ENCODE data around the gene SRP9.
"Not testable (repeated sequence)": the region's sequence is repeated elsewhere in the genome, so short reads cannot be mapped to it uniquely, and the experiment has no call there.

Gene SRP9

DNA sequence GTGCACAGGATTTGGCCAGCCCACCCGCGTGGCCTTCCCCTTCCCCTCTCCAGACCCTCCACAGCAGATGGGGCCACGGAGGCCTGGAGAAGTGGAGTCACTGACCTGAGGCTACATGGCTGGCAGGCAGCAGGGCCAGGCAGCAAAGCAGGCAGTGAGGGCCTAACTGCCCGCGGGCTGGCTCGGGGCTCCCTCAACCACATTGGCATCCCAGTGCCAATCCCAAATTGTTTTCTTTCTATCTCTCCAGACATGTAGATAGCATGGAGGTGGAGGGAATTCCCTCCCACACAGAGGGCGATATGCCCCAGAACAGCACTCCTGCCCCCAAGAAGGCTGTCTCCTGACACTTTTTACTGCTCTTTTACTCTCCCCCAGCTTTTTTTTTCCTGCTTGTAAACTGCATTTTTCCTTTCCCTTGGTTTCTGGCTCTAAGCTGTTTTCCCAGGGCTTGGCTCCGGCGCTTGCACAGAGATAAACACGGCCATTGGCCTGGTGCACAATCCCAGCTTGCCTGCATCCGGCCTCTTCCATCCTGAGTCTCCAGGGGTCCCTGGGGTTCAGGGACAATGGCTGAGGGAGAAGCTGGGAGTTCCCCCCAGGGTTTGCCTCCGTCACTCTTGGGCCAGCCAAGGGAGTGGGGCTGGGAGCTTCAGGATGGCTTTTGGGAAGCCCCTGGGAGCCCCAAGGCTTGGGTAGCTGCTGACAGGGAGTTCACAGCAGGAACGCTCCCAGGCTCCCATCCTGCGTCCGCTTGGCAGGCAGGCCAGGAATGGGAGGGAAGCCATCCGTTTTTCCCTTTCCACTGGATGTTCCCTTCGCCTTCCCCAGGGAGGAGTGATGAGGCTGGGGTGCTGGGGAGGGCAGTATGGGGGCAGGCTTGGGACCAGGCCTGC lies 39.3 kb downstream of the SRP9 start:
- DNase-seq: no peak

DNA sequence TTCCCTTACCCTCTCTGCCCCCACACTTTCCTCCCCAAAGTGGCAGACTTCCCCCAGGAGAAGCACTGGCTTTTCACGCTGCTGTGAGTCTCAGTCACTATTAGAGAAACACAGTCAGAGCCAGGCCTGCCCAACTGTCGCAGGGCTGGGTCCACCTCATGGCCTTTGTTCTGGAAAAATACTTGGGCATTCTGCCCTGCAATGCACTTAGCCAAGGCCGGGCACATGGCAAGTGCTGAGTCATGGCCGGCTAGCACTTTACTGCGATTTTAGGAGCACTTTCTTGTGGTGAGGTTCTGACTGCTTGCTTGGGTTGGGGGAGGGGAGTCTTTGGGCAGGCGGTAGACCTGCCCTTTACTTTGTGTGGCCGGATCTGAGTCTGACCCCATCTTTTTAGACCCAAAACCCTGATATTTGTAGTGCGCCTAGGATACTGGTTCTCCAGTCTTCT lies 40.0 kb downstream of the SRP9 start:
- DNase-seq: no peak

DNA sequence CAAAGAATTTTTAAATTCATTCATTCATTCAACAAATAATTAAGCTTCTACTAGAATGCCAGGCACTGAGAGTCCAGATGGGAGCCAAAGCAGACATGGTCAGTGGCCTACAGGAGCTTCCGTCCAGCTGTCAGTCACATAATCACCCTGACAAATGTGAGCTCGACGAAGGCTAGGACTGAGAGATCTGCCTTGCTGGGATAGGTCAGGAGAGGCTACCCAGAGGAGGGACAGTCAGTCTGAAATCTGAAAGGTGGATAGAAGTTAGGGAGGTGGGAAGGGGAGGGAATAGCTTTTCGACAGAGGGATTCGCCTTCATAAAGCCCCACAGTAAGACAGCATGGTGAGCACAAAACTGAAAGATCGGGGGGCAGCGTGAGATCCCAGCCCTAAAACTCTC lies 40.6 kb downstream of the SRP9 start:
- DNase-seq: no peak

DNA sequence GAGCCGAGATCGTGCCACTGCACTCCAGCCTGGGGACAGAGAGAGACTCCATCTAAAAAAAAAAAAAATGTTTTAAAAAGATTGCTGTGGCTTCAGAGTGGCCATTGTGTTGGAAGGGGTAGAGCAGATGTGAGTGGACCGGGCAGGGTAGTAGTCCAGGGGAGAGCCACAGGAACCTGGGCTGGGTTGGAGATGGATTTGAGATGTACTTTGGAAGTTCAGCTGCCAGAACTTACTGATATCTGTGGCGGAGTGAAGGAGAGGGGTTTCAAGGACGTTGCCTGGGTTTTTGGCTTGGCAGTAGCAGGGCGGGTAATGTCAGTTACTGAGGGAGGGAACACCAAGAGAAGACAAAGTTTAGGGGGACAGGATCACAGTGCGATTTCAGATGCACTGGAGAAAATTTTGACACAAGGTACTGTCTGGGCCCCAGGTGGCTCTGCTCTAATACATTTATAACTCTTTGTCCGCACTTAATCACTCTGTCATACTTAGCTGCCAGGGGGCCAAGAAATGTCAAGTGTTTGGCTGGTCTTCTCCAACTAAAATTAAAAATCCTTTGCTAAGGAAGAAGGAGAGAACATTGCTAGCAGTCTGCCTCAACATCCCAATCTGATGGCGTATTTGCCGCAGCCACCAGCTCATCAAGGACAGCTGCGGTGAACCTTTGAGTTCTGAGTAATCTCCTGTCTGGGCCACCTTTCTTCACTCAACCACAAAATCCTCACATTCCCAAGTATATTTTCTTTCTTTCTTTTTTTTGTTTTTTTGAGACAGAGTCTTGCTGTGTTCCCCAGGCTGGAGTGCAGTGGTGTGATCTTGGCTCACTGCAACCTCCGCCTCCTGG lies 41.9 kb downstream of the SRP9 start:
- DNase-seq: no peak

DNA sequence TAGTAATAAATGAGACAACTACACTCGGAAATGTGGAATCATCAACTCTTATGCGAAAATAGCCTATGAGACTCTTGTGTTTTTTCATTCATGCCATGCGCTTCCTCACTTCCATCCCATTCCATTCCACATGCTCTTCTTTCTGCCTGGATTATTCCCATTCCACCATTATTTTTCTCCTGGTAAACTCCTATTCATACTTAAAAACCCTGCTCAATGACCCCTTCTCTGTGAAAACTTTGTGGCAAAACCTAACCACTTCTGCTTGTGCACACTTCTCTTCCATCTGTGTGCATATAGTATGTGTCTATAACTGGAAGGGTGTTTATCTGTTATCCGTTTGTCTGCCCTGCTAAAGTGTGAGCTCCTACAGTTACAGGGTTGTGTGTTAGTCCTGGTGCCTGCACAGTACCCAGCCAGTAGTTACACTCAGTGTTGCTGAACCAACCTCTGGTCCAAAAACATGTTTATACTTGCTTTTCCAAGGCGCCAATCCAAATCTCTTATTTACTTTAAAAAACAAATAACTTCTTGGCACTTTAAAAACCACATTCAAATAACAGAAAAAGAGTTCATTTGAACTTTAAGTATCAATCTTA lies 43.0 kb downstream of the SRP9 start:
- no peak for DNase-seq

- DNase-seq: no peak
Measured at GRCh38 chr1:225822655-225823403, 45.2 kb downstream of the SRP9 start.

- no peak for DNase-seq
Measured at GRCh38 chr1:225823811-225824261, 46.2 kb downstream of the SRP9 start.

GRCh38 chr1:225824533-225824941 lies 46.9 kb downstream of the SRP9 start:
- DNase-seq: no peak

GRCh38 chr1:225825078-225825477 lies 47.5 kb downstream of the SRP9 start:
- DNase-seq: no peak

- DNase-seq: no peak
Measured at GRCh38 chr1:225825607-225826007, 48.0 kb downstream of the SRP9 start.

DNA sequence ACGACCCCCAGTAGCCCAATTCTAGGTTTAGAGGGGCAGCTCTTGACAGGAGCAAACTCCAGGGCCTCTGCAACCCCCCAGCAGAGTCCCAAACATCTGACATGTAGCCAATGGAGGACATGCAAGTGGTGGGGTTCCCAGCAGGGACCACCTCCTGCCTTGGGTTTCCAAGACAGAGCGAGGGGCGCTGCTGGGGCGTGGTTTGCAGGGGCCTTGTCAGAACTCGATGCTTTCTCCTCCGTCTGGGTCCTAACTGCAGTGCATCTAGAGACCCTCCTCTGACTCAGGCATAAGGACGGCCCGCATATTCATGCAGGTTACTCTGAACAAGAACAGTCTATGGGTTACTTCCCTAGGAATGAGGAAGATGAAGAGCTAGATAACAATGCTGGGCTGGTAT lies 49.5 kb downstream of the SRP9 start:
- DNase-seq: no peak

DNA sequence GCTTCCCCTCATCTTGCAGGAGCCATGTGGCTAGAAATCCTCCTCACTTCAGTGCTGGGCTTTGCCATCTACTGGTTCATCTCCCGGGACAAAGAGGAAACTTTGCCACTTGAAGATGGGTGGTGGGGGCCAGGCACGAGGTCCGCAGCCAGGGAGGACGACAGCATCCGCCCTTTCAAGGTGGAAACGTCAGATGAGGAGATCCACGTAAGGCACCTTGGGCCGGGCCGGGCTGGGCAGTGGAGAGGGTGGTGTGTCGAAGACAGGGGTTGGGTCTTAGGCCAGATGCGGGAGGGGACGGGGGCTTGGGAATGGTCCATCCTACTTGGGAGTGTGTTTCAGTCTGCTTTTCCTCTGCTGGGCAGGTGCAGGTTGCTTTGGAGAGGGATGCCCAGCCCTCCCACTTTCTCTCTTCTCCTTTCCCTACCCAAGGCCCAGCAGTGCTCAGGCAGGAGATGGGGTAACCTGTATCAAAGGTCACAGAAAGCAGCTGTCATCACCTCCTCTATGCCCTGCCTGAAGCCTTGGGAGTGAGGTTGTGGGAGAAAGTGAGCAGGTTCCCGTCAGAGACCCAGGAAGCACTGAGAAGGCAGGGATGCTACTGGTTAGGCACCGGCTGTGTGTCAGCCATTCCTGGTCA lies 51.2 kb downstream of the SRP9 start:
- DNase-seq: no peak

- DNase-seq: no peak
Measured at GRCh38 chr1:225830841-225831240, 53.2 kb downstream of the SRP9 start.

DNA sequence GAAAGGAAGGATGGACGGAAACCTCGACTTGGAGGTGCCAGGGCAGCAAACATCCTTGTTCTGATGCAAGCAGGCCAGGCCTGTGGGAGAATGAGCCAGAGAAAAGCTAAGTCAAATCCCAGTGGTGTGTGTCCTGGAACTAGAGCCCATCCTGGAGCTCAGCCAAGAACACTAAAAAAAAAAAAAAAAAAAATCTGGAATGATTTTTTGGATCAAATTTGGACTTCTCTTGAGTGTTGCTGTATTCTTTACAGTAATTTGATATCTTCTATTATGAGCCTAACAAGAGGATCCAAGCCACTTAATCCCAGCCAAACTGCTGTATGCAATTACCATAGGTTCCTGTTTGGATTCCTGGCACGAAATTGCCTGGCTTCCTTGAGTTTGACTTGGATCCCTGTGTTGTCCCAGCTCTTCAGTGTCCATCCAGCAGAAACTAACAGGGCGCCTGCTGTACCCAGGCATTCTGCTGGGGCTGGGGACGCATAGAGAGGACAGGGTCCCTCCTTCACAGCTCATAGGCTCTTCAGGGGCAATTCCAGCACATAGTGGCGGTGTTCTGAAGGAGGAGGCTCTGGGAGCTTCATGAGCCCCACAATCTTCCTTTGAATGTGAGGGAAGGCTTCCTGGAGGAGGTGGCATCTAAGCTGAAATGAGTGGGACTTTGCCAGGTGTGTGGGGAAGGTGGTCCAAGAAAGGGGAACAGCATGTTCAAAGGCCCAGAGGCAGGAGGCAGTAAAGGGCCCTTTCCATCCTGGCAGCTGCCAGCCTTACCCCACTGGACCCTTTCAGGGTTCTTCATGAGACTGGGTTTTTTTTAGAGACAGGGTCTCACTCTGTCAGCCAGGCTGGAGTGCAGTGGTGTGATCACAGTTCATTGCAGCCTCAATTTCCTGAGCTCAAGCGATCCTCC lies 57.0 kb downstream of the SRP9 start:
- no peak for DNase-seq

DNA sequence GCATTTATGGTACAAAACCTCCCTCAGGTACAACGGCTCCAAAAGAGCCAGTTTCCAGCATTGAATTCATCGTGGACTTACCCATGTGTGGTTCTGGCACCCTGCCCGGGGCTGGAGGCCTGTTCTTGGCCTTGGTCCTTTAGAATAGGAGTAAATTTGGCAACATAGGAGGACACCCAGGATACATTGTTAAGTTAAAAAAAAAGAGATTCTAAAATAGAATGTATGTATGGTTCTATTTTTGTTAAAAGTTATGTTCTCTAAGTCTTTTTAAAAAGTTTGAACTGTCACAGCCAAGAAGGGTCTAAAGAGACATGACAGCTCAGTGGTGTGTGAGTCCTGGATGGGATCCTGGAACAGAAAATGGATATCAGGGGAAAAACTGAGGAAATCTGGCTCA lies 58.2 kb downstream of the SRP9 start:
- no peak for DNase-seq

DNA sequence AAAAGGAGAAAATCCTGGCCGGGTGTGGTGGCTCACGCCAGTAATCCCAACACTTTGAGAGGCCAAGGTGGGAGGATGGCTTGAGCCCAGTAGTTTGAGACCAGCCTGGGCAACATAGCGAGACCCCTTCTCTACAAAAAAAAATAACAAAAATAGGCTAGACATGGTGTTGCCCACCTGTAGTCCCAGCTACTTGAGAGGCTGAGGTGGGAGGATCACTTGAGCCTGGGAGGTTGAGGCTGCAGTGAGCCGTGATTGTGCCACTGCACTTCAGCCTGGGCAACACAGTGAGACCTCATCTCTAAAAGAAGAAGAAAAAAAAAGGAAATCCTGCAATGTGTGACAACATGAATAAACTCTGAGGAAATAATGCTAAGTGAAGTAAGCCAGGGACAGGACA lies 58.7 kb downstream of the SRP9 start:
- DNase-seq: not testable (repeated sequence)

GRCh38 chr1:225838793-225839192 lies 61.2 kb downstream of the SRP9 start:
- DNase-seq: no peak

Measured in activated CD4-positive, alpha-beta T cell treated with anti-CD3 and anti-CD28 coated beads, Interleukin-2, amount 50 U/mL, for 1 hour (primary cell).